HG02981 (cell line): ENCODE data around the gene UVRAG.

Experiments used
- ATAC-seq: cut with Tn5 transposase; IDR thresholded peaks from one replicate; pipeline ENCODE4 v1.9.1; 2021; ENCODE audit warnings: mild to moderate bottlenecking, moderate library complexity; ENCODE audit not compliant: unreplicated experiment

UVRAG gene

DNA sequence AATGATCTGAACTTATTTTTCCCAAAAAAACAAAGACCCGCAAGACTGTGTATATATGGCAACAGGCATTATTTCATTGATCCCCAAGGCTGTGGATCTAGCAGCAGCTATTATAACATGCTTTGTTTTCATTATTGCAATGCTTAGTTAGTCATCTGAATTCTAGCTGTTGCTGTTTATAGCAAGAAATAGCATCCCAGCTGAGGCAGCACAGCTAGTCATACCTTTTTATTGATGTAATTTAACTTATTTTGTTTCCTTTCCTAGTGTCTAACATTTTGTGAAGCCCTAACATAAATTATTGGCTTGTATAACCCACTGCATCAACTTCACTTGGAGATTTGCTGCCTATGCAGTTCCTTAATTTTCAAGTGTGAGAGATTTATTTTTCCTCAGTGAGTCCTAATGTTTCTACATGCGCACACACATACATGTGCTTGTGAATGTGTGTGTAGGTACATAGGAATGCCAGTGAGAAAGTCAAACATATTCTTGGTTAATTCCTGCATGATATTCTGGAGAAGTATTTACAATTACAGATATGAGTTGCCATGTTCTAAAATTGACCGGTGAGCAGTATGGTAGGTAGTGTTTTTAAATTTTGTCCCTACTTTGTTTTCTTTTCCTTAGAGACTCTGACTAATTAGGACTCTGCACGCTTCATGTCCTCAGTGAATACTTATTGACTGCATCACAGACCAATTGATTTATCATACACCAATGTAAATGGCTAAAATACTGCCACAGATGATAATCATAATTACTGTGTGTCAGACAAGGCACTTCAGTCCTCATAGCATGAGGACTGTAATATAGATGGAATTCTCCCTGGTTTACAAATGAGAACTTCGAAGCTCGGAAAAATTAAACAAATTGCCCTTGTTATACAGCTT, 272.0 kb downstream of the UVRAG start:
- ATAC-seq, result no peak

DNA sequence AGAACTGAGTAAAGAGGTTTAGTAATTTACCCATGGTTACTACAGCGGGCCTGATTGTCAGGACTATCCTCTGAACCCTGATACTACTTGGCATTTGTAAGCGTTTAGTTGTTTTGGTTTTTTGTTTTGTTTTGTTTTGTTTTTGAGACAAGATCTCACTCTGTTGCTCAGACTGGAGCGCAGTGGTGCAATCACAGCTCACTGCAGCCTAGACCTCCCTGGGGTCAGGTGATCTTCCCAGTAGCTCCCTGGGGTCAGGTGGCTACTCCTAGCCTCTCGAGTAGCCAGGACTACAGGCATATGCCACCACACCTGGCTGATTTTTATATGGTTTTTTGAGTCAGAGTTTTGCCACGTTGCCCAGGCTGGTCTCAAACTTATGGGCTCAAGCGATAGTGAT, 272.7 kb downstream of the UVRAG start:
- no peak for ATAC-seq

DNA sequence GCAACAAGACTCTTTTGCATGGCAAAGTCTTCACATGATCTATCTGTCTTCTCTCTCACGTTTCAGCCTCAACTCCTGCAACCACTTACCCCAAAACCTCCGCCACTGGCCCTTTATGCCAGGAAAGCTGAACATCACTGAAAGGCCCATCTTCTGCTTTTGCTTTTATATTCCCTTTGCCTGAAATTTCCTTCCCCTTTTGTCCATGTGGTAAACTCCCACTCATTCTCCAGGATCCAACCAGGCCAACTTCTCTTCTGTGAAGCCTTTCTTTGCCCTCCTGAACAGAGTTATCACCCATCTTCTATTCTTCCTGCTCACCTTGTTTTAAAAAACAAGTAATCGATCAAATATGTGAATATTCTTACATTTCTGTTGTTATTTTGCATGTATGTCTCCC, 273.5 kb downstream of the UVRAG start:
- no peak for ATAC-seq

DNA sequence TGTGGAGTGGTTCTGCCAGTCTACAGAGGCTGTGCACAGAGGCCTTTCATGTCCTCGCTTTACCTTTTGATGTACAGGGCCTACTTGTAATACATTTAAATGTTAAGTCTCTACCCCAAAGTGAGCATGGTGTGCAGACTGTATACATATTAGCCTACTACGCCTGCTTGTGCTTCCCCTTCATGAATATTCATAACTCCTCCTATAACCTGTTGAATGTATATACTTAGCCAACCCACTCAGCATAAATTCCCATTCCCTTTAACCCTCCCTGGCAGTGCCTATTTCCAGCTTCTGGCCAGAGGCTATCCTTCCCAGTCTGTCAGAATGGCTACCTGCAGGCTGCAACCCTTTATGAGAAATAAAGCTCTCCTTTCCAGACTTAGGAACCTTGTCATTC, 275.2 kb downstream of the UVRAG start:
- ATAC-seq, result no peak

DNA sequence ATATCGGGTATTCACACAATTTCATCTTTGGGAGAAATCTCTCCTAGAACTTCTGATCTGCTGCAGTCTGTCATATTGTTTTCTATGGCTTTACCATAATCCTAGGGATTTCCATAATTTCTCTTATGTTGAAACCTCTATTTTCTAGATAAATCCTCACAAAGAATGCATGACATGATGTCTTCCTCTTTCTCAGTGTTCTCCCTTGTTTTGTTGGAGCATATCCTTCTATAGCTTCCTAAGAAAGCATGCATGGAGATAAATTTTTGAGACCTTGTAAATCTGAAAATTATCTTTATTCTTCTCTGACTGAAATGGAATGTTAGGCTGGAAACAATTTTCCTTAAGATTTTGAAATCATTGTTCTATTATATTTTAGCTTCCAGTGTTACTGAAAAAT, 275.8 kb downstream of the UVRAG start:
- no peak for ATAC-seq

DNA sequence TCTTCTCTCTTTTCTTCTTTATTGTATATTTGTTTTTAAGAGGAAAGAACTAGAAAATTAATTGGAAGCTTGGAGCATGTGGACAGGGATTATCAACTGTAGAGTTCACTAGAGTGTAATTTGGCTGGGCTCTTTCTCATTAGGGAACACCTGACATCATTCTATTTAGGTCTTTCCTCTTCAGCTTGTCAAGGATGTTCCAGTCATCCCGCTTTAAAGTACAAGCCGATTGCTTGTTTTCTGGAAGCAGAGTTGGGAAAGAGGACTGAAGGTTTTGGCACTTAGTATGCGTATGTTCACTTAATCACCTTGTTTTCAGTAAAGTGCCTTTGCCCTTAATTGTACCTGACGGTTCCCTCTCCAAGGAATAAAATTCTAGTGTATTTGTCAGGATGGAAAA, 279.7 kb downstream of the UVRAG start:
- ATAC-seq, result no peak

DNA sequence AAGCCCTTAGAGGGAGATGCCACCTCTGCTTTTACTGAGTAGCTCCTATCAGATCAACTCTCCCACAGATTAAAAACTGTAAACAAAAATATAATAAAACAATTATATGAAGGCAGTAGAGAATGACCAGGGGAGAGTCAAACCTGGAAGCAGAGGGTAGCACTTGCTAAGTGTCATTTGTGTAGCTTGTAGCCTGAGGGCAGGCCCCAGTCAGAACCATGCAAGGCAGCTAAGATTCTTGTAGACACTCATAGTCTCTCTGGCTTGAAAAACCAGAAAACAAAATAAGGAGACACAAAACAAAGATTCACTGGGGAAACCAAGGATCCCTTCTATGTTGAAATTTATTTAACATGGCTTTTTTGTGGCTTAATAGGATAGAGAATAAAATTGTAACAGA, 280.9 kb downstream of the UVRAG start:
- no peak for ATAC-seq

DNA sequence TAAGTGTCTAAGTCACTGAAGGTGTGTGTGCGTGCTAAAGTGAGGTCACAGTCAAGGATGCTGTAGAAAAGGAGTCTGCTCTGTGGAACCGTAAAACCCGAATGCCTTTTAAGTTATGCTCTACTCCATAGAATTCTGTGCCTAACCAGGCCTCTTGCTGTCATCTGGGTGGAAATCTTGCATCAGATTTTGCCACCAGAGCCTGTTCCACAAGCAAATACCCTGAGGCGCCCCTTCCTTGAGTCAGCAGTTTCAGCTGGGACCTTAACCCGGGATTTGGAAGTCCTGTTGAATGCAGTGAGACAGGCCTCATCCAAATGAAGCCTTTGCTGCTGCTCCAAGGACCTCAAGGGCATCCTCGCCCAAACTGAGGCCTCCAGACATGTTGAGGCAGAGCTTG, 281.5 kb downstream of the UVRAG start:
- ATAC-seq, result no peak

DNA sequence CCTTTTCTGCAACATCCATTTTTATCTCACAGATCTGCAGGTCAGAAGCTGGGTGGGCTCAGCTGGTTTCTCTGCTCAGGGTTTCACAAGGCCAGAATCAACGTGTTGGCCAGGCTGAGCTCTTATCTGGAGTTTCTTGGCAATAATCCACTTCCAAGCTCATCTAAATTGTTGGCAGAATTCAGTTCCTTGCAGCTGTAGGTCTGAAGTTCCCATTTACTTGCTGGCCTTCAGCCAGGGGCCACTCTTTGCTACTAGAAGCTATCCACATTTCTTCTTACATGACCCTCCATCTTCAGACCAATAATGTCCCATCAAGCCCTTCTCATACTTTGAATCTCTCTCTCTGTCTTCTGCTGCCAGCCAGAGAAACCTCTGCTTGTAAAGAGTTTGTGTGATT, 287.8 kb downstream of the UVRAG start:
- no peak for ATAC-seq

DNA sequence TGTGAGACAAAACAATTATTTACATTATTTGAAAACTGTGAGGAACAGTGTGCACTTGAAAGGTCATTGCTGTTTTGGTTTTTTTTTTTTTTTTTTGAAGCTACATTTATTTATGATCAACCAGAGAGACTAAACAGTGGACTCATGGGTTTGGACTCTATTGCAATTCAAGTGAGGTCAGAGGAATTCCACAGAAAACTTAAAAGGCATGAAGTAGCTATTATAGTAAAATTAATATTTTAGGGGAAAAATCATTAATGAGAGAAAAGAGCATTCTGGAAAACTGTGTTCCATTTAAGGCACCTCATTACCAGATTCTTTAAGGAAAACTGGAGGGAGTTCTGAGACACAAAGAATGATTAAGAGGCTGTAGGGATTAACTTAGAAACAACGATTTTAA, 288.4 kb downstream of the UVRAG start:
- ATAC-seq, result no peak

DNA sequence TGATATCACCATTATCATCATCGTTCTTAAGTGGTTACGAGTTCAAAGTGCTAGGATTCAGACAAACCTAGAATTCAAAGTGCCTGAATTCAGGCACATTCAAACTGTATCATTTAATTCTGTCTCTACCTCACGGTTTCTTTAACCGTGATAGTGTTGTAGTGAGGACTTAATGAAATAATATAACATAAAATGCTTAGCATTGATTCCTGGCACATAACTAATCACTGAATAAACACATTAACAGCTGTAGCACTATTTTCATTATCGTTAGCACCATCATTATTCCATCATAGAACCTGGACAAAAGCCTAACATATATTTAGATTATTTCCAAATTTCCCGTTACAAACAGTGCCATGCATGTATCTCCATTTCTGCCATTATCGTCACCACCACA, 289.3 kb downstream of the UVRAG start:
- no peak for ATAC-seq

DNA sequence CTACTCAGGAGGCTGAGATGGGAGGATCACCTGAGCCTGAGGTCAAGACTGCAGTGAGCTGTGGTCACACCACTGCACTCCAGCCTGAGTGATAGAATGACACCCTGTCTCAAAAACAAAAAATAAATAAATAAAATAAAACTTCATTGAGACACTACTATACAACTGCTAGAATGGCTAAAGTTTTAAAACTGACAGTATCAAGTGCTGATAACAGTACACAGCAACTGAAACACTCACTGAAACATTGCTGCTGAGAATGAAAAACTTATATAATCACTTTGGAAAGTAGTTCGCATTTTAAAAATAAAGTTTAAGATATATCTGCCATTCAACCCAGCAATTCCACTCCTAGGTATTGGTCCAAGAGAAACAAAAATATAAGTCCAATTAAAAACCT, 290.6 kb downstream of the UVRAG start:
- ATAC-seq, result no peak

DNA sequence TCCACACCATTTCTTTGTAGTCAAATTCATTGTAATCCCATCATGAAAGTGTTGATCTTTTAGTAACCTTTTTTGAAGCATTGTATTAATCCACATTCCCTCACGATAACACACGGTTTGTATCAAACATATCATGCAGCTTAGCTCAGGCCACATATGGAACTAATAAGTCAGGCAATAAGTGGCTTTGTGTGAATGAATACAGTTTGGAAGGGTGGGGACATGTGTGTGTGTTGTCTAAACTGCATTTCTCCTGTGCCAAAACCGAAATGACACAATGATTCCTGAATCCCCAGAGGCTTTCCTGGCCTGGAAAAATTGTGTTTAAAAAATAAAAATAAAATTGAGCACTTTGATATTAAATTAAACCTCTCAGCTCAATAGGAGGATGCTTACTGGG, 293.0 kb downstream of the UVRAG start:
- ATAC-seq, result no peak

DNA sequence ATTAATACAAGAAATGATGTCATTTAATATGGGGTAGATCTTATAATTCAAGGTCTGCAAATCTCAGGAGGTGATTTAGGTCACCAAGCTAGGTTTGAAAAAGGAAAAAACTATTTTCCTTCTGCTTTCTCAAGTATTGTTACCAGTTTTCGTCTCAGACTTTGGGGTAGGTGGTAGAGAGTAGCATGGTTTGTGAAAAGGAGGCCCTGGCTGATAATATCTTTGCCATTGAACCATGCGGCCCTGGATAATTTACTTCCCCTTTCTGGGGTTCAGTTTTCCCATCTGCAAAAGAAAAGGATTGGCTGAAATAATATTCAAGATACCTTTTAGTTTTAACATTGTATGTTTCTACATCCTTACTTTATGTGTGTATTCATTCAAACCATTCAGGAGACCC, 299.2 kb downstream of the UVRAG start:
- no peak for ATAC-seq

DNA sequence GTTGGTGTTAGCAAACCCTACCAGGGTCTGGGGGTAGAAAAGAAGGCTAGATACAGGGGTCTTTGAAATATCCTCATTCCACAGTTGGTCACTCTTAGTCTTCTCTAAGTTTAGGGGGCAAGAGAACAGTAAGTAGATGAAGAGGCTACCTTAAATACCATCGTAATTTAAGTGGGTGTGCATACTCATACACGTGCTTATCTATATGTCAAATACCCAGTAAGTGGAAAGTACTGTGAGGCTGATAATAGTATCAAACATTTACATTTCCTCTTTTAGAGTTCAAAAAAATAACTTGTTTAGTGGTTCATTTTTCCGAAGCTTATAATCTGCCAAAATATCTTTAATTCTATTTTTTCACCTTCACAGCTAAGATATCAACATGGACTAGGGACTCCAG, 300.5 kb downstream of the UVRAG start:
- no peak for ATAC-seq

DNA sequence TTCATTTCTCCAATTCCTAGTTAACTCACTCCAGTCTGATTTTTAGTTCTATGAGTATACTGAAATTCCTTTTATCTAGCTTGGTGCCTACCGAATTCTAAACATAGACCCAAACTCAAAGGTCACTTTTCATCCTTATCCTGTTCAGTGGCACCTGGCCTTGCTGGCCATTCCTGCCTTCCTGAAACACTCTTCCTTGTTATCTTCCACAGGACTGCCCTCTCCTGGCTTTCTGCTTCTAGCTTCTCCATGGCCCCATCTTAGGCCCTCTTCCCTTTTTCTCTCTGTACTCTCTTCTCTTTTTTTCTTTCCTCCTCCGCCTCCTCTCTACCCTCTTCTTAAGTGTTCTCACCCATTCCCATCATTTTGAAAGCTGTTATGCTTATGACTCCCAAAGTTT, 304.0 kb downstream of the UVRAG start:
- no peak for ATAC-seq

DNA sequence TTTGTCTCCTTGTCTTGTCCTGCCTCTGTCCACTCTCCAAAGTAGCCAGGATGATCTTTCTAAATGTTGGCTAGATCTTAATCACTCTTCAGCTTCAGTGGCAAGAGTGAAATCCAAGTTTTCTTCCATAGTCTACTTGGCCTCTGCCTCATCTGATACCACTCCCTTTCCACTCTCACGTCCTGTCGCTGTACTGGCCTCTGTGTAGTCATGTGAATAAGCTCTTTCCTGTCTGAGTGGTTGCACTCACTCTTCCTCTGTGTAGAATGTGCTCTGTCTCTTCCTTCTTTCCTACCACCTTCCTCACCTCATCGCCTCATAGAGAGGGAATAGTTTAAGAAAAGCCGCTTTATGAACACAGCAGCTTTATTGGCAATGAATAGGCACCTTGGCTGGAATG, 304.8 kb downstream of the UVRAG start:
- ATAC-seq, result no peak

DNA sequence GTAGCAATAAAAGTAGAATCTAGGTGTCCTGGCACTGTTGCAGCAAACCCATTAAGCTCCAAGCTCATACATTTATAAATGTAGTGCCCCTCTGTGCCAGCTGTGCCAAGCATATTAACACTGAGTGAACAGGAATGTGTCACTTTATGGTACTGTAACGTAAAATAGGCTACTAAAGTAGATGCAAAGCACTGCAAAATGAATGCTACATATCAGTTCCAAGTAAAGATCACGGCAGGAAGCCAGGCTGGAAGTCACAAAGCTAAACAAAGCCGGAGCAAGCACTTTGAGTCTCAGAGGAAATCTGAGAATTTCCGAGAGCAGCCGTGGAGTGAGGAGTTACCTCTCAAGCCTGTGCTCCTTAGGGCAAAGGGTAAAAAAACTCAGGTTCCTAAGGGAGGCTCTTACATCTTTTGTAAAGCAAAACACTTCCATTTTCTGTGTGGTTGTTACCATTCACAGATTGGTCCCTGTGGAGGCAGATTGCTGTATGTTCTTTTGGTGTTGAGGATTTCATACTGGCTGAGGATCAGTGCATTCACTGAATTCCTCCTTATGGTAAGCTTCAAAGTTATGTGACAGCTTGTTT, 305.6 kb downstream of the UVRAG start:
- ATAC-seq, result no peak

DNA sequence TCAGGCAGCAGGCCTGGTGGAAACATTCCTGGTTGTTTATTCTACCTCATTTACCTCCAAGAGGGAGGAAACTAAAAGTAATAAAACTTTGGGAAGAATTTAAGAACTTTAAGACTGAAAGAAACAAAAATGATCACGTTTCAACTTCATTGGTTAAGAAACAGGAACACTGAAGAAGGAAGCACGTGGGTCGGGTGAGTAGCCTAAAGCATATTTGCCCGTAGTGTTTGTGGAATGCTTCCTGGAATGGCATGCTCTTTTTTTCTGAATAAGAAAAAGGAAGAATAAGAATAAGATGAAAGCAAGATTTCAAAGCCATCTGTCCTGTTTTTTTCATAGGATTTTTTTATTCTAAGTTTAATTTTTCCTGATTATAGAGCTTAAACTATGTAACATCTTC, 308.2 kb downstream of the UVRAG start:
- no peak for ATAC-seq

DNA sequence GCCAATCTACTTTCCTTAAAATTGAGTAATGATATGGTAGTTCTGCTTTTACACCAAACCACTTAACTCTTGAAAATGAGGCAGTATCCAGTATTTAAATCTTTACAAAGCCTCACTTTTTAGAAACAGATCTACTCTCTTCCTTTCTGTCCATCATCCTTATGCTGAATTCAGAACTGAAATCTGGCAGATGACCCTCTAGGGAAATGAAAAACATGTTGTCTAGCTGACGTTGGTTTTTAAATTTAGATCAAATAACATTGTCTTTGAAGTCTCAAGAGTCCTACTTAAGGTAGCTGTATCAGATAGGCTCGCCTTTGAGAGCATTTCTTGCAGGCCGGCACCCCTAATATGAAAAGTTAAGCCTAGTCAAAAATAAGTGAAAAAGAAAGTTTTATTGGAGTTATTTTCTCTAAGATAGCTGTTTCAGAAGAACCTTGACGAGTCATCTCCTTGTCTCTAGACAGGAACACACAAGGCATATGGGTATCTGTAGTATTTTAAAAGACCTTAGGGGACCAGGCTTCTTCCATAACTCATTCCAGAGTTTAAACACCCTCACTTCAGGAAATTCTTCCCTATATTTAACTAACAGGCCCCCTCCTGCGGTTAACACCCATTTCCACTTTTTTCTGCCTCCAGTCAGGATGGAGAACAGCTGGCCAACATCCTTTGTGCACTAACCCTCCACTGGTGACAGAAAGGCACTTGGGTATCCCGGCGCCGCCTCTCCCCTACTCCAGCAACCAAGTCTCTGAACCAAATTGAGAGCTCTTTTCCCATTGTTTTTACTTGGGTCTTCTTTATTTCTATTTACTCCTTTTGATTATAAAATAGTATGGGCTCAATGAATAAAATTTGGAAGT, 310.1 kb downstream of the UVRAG start:
- ATAC-seq, result peak; percentile 55

DNA sequence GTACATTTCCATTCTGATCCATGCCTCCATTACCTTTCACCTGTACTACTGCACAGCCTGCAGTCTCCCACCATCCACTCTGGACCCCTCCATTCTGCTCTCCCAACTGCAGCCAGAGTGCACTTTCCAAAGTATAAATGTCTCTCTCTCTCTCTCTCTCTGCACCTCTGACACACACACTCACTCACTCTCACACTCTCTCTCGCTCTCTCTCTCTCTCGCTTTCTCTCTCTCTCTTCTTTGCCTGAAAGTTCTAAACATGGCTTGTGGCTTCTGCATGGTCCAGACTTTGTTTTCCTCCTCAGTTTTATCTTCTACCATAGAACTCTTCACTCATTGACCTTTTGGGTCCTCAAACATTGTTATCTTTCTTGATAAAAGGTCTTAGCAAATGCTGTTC, 314.7 kb downstream of the UVRAG start:
- ATAC-seq, result no peak

DNA sequence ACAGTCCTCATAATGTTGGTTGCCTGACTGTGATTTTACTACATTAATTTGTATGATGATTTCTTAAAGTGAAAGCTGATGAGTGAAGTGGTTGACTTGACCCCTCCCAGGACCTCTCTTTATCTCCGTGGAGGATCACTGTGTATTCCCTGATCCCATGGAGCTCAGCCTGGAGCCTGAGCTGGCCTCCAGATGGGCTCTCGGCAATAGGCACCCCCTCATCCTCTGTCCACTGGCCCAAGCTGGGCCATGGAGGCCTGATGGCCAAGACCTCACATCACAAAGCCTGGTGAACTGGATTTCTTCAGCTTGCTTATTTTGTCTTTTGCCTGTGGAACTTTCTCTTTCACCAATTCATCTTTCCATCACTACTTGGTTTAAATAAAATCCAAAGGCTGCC, 316.1 kb downstream of the UVRAG start:
- no peak for ATAC-seq
